HG03571 (cell line): ENCODE results near the gene XIRP1.
"Not testable (repeated sequence)": the region's sequence is repeated elsewhere in the genome, so short reads cannot be mapped to it uniquely, and the experiment has no call there.

Experiments used
- ATAC-seq: cut with Tn5 transposase; IDR thresholded peaks from one replicate; pipeline ENCODE4 v1.9.1; 2021; ENCODE audit not compliant: unreplicated experiment

The XIRP1 gene

GRCh38 chr3:39187372-39188155 lies 4.8 kb downstream of the XIRP1 start:
- ATAC-seq = no peak

GRCh38 chr3:39186692-39187151 lies 5.7 kb downstream of the XIRP1 start:
- ATAC-seq = no peak

GRCh38 chr3:39185959-39186691 lies 6.3 kb downstream of the XIRP1 start:
- no peak for ATAC-seq

- no peak for ATAC-seq
Measured at GRCh38 chr3:39185326-39185958, 7.0 kb downstream of the XIRP1 start.

- no peak for ATAC-seq
Measured at GRCh38 chr3:39184968-39185285, 7.5 kb downstream of the XIRP1 start.

DNA sequence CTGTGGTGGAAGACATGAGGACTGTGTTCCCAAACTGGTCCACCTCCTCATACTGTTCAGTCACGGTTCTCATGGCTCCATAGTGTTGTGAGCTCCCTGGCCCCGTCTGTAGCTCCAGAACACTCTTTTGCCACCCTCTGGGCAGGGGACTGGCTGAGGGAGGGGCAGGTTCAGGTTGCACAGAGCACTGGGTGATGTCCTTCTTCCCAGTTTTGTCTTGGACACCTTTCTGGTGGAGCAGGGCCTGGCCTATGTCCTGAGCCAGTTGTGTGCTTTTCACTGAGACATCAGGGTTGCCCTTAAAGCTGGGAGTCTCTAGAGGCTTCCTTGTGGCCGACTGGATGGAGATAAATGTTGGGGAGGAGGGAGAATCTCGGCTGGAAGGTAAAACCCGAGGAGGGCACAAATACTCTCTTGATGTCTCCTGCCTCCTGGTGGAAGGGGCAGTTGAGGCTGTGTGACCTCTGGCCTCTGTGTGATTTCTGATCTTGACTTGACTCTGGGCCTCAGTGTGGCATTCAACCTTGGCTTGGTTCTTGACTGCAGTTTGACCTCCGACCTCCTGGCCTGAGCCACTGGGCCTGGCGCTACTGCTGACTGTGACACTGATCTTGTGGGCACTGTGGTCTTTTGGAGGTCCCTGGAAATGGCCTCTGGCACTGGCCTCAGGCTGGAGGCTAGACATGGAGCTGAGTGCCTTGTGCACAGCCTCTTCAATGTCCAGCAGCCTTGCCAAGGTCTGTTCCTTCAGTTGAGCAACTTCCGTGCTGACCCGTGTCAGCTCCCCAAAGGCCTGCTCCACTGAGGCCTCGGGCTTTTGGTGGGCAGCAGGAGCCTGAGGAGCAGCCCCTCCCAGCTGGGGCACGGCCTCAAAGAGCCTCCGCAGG lies 8.1 kb downstream of the XIRP1 start:
- no peak for ATAC-seq

GRCh38 chr3:39183211-39184080 lies 8.9 kb downstream of the XIRP1 start:
- ATAC-seq = no peak

GRCh38 chr3:39181408-39182335 lies 10.7 kb downstream of the XIRP1 start:
- ATAC-seq = no peak

DNA sequence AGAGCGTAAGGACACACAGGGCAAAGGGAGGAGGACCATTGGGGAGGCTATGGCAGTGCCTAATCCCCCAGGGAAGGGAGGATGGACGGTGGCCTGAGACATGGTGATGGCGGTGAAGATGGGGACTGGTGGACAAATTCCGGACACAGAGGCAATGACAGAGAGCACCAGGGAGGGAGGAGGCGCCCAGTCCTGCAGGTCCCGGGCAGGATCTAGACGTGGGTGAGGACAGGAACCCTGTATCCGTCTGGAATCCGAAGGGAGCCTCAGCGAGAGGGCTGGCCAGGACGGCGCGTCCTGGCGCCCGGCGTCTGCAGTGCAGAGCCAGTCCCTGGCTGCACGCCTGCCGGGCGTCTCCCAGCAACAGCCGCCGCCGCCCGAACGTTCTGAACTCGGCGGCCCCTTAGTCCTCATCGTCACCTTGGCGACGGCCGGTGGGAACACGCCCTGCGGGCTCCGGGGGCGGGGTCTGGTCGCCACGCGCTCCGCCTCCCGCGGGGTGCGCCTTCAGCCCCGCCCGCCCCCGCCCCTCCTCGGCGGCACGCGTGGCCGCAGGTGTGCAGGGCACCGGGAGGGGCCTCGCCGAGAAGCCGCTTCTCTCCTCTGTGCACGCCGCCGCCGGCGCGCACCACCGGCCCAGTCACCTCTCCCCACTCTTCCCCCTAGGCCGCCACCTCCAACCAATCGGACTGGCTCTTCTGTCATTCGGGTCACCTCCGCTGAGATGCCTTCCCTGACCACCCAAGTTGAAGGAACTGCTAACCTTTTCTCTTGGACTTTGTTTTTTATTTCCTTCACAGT lies 11.6 kb downstream of the XIRP1 start:
- peak; percentile 93 for ATAC-seq

- ATAC-seq = no peak
Measured at GRCh38 chr3:39180183-39180545, 12.2 kb downstream of the XIRP1 start.

DNA sequence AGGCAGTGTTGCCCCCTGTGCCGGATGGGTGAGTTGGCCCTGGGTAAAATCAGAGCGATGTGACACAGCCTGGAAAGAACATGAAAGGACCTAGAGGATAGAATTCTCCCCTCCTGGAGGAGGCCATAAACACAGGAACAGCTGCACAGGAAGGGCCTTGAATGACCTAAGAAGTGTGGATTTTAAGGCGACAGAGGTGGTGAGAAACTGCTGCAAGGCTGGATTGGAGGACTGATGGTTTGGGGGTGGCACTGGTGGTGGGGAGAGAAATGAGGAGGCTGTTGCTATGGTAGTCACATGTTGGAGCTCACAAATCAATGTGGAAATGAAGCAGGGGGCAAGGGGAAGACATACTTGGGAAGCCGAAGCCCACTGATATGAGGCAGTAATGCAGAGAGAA lies 13.8 kb downstream of the XIRP1 start:
- ATAC-seq = no peak

DNA sequence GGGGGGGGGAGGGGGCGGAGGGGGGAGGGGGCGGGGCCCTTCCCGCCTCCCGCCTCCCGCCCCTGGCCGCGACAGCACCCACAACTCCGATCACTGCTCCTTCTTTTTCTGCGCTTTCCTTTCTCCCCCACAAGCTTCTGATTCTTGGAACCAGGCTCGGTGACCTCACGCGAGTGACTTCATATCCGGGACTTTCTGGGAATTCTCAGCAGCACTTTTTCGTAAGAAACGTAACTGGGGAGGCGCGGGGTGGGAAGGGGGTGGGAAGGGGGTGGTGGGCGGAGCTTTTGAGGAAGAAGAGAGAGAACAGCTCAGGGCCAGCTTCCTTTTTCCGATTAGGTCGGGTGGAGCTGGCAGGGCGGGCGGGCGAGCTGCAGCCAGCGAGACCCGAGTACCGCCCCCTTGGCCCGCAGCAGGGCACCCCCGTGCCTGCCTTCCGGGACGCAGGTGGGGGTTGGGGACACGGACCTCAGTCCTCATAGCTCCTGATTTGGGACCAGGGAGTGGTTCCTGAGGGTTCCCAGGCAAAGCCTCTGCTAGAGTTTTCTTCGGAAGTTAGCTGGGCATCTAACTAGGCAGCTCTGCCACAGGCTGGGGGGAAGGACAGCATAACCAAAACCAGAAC lies 14.6 kb downstream of the XIRP1 start:
- no peak for ATAC-seq

DNA sequence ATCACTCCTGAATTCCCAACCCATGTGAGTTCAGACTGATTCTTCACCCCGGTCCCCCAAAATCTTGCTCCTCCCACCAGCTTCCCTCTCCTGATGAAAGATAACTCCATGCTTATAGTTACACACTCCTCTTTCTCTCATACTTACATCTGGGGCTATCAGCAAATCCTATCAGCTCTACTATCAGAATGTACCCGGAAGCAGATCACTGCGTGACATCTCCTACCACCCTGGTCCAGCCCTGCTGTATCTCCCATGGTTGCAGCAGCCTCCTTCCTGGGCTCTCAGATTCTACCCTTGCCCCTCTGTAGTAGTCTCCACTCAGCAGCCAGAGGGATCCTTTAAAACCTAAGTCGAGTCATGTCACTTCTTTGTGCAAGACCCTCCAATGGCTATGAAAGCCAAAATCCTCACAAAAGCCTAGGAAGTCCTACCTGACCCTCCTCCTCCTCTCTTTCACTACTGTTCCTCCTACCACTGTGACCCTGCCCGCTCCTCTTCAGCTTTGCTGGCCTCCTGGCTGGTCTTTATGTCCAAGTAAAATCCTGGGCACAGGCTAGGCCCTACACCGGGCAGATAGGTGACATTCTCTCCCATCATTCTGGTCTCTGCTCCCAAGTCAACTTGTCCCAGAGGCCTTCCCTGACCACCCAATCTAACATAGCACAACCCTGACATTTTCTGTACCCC lies 16.2 kb downstream of the XIRP1 start:
- ATAC-seq = no peak

- no peak for ATAC-seq
Measured at GRCh38 chr3:39173318-39174125, 18.9 kb downstream of the XIRP1 start.

DNA sequence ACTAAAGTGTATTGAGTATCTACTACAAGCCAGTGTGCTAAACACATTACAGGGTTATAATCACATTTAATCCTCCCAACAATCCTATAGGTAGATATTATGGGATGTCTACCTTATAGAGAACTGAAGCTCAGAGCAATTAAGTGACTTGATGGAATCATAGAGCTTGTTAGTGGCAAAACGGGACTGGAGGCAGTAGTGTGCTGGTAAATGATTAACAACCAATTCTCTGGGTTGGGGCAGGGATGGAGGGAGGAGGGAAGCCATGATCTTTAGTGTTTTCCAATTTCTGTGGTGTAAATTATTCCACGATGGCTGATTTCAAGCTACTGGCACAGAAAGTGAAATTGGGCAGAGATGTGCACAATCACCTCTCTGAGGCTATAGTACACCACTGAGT lies 20.5 kb downstream of the XIRP1 start:
- no peak for ATAC-seq

- ATAC-seq = not testable (repeated sequence)
Measured at GRCh38 chr3:39170877-39171276, 21.5 kb downstream of the XIRP1 start.
